Gastroesophageal sphincter (tissue), 4 donors: ENCODE results near the gene MTMR6. TPM values are rescaled to one million over a fixed set of nuclear protein-coding genes. Genes with fewer than 3 reads are reported as not detected.

Experiments used
- ATAC-seq: fragments of 150-250 bp; one replicate; pipeline ENCODE4 v1.9.1; 2016; ENCODE audit warnings: mild to moderate bottlenecking, moderate library complexity
- H3K27ac ChIP-seq, 4 donors: fragments of 200-600 bp; sonication (generic) in 3 of 4; 1 replicate in 3 of 4; 2 replicates in 1 of 4; pipeline ENCODE4 v1.5.1; 2016 to 2019
- H3K27me3 ChIP-seq: fragments of 200-600 bp; sonication (generic); one replicate; pipeline ENCODE4 v1.5.1; 2019
- H3K36me3 ChIP-seq, 2 donors: fragments of 200-600 bp; sonication (generic); one replicate each; pipeline ENCODE4 v1.5.1; 2019; ENCODE audit warnings: control low read depth in 1 of 2
- H3K4me1 ChIP-seq, 3 donors: fragments of 200-600 bp; sonication (generic); 1 replicate in 2 of 3; 2 replicates in 1 of 3; pipeline ENCODE4 v1.5.1; 2016 to 2019; ENCODE audit warnings: control low read depth in 2 of 3
- H3K4me3 ChIP-seq, 2 donors: fragments of 200-600 bp; sonication (generic); one replicate each; pipeline ENCODE4 v1.5.1; 2019; ENCODE audit warnings: mild to moderate bottlenecking in 1 of 2, moderate library complexity in 1 of 2
- H3K9me3 ChIP-seq, 3 donors: fragments of 200-600 bp; sonication (generic); one replicate each; pipeline ENCODE4 v1.5.1; 2017 to 2019; ENCODE audit warnings: control low read depth in 2 of 3
- CTCF ChIP-seq, 4 experiments: fragments of 200-600 bp in 2 of 4; fragments of 450-650 bp in 2 of 4; sonication (generic) in 1 of 4; IDR thresholded peaks; one replicate each; pipeline ENCODE4 v1.5.1; 2017 to 2019; ENCODE audit warnings: antibody characterized with exemption in 4 of 4, mild to moderate bottlenecking in 2 of 4, moderate library complexity in 2 of 4
- EP300 ChIP-seq: sonication (generic); formaldehyde crosslinking; IDR thresholded peaks from one replicate; pipeline ENCODE4 v1.6.1; 2017; ENCODE audit warnings: antibody characterized with exemption, mild to moderate bottlenecking
- POLR2A ChIP-seq, 2 donors: fragments of 450-650 bp; IDR thresholded peaks; one replicate each; pipeline ENCODE4 v1.6.1; 2017; ENCODE audit warnings: antibody characterized with exemption in 2 of 2, mild to moderate bottlenecking in 2 of 2, moderate library complexity in 1 of 2
- POLR2AphosphoS5 ChIP-seq: sonication (generic); formaldehyde crosslinking; IDR thresholded peaks from one replicate; pipeline ENCODE4 v1.6.1; 2017; ENCODE audit warnings: antibody characterized with exemption
- WGBS, 2 donors: methylation state at CpG; one replicate each; pipeline ENCODE4 v1.1.5; 2018; ENCODE audit warnings: low coverage in 1 of 2; 5-methylcytosine and 5-hydroxymethylcytosine counted together
- total RNA-seq, 4 donors: library from RNA; depleted of rRNA; stranded (reverse); fragments of >200 nt; gene quantifications; one replicate each; pipeline ENCODE4 v1.1.0, GENCODE V29; 2016

MTMR6 gene
- total RNA-seq, 4 donors from 2014 or later: 22.1 to 30.5 (median 25.0) TPM

DNA sequence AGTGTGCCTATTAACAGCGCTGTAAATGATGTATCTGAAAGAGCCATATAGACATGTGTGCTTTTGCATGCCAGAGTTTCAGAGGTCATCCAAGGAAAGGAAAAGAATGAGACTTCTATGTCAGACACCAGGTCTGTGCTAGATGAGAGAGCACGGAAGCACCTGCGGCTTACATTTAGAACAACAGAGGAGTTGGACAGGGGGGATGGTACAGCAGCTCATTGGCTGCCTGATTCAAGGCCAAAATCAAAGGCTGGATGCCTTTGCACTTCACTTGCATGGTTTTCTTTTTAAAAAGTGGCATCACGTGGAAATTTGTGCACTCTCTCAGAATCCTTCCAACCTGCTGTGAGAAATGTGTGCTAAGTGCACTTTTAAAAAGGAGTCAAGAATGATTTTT is 82.4 kb downstream of the MTMR6 start:
- no peaks in the 10 kb centered on the region for H3K4me1 ChIP-seq
- 46 to 72% methylated on average over 2 to 4 of the region's 4 CpGs for WGBS, 2 donors
- peaks cover 16% of the 10 kb centered on the region for H3K27me3 ChIP-seq
- H3K4me3 ChIP-seq: no peak overlapping the region
- H3K9me3 ChIP-seq: no peaks in the 10 kb centered on the region
- no peak for TF ChIP-seq POLR2AphosphoS5
- no peak for TF ChIP-seq EP300
- TF ChIP-seq CTCF (IDR thresholded peaks at IDR 0.05): no peak
- no peak for TF ChIP-seq POLR2A (IDR thresholded peaks at IDR 0.05)
- ATAC-seq: no peak
- H3K27ac ChIP-seq: no peak overlapping the region
- H3K36me3 ChIP-seq: no peaks in the 10 kb centered on the region

- ATAC-seq: no peak
- Histone ChIP-seq H3K4me3 (no peak overlapping the region), H3K27me3 (peaks cover 16% of the 10 kb centered on the region), H3K27ac (no peak overlapping the region), H3K4me1 (no peaks in the 10 kb centered on the region), H3K9me3 (no peaks in the 10 kb centered on the region), H3K36me3 (no peaks in the 10 kb centered on the region)
- 42% methylated on average over 10 to 16 of the region's 17 CpGs for WGBS, 2 donors
- TF ChIP-seq EP300: no peak
- no peak for TF ChIP-seq POLR2AphosphoS5
- TF ChIP-seq CTCF (IDR thresholded peaks at IDR 0.05): no peak
- no peak for TF ChIP-seq POLR2A (IDR thresholded peaks at IDR 0.05)
Measured at GRCh38 chr13:25203127-25203740, 84.1 kb downstream of the MTMR6 start.

- no peak for ATAC-seq
- Histone ChIP-seq H3K9me3 (no peaks in the 10 kb centered on the region), H3K27ac (no peak overlapping the region), H3K4me3 (no peak overlapping the region), H3K36me3 (no peaks in the 10 kb centered on the region), H3K27me3 (peaks cover 20% of the 10 kb centered on the region), H3K4me1 (no peaks in the 10 kb centered on the region)
- WGBS, 2 donors: 49 to 68% methylated on average over 4 of the region's 4 CpGs
- TF ChIP-seq POLR2AphosphoS5: no peak
- TF ChIP-seq EP300: no peak
- TF ChIP-seq POLR2A (IDR thresholded peaks at IDR 0.05): no peak
- no peak for TF ChIP-seq CTCF (IDR thresholded peaks at IDR 0.05)
Measured at GRCh38 chr13:25200783-25201182, 86.5 kb downstream of the MTMR6 start.

- TF ChIP-seq POLR2A (IDR thresholded peaks at IDR 0.05): no peak
- TF ChIP-seq POLR2AphosphoS5: no peak
- no peak for TF ChIP-seq EP300
- TF ChIP-seq CTCF (IDR thresholded peaks at IDR 0.05): no peak
- Histone ChIP-seq H3K4me1 (no peaks in the 10 kb centered on the region), H3K36me3 (no peaks in the 10 kb centered on the region), H3K9me3 (peaks cover 0 to 7% (median 0%) of the 10 kb centered on the region in 3 donors), H3K27ac (no peak overlapping the region), H3K27me3 (peaks cover 24% of the 10 kb centered on the region), H3K4me3 (no peak overlapping the region)
- no peak for ATAC-seq
- 60 to 62% methylated on average over 5 of the region's 5 CpGs for WGBS, 2 donors
Measured at GRCh38 chr13:25198647-25199046, 88.6 kb downstream of the MTMR6 start.

- 52 to 78% methylated on average over 3 to 8 of the region's 11 CpGs for WGBS, 2 donors
- no peak overlapping the region for H3K27ac ChIP-seq
- H3K4me1 ChIP-seq: no peaks in the 10 kb centered on the region
- peaks cover 26% of the 10 kb centered on the region for H3K27me3 ChIP-seq
- peaks cover 0 to 7% (median 0%) of the 10 kb centered on the region in 3 donors for H3K9me3 ChIP-seq
- TF ChIP-seq EP300: no peak
- no peak for TF ChIP-seq POLR2AphosphoS5
- TF ChIP-seq CTCF (IDR thresholded peaks at IDR 0.05): no peak
- no peak for TF ChIP-seq POLR2A (IDR thresholded peaks at IDR 0.05)
- ATAC-seq: no peak
- no peaks in the 10 kb centered on the region for H3K36me3 ChIP-seq
- no peak overlapping the region for H3K4me3 ChIP-seq
Measured at GRCh38 chr13:25196971-25197370, 90.3 kb downstream of the MTMR6 start.
